Measurements from ENCODE around the gene TMEM218. TPM values are rescaled to one million over a fixed set of nuclear protein-coding genes. Genes with fewer than 3 reads are reported as not detected.

The TMEM218 gene
- total and polyA plus RNA-seq, 2 donors, result 20.8 to 32.2 TPM

DNA sequence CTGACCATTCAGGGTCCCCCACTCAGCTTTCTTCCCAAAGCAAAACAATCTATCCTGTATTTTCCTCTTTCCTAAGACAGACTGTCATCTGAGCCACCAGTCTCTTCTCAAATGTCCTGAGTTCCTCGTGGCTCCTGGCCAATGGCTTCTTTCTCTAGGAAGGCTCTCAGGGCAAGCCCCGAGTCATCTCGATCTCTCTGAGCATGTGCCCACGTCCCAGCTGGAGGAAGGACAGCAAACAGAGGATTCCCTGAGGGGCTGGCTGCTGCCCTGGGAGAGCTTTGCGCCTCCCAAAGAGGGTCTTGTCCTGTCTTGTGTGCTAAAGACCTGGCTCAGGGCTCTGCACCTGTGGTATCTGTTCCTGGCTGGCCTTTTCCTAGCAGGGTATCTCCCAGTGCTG lies 40.0 kb downstream of the TMEM218 start:
- WGBS, result 84% methylated on average over 5 of the region's 5 CpGs
- no peak for DNase-seq (ENCODE audit: low read depth in 6 of 9, low spot score in 9 of 9)
- H3K4me3 ChIP-seq (ENCODE audit: low read length in 2 of 2), result no peak overlapping the region
- H3K9me3 ChIP-seq (ENCODE audit: control insufficient read depth in 2 of 2, insufficient read depth in 1 of 2, low read length in 1 of 2), result no peaks in the 10 kb centered on the region
- no peaks in the 10 kb centered on the region for H3K27me3 ChIP-seq (ENCODE audit: control insufficient read depth in 2 of 2, insufficient read depth in 1 of 2, low read length in 1 of 2)
- H3K27ac ChIP-seq (ENCODE audit: low read depth in 1 of 2, low read length in 1 of 2), result no peak overlapping the region
- no peaks in the 10 kb centered on the region for H3K36me3 ChIP-seq (ENCODE audit: control insufficient read depth in 2 of 2, insufficient read depth in 2 of 2, low read length in 1 of 2)
- peaks cover 0 to 9% of the 10 kb centered on the region in 2 donors for H3K4me1 ChIP-seq (ENCODE audit: control insufficient read depth in 2 of 2, insufficient read depth in 2 of 2, low read length in 2 of 2)

DNA sequence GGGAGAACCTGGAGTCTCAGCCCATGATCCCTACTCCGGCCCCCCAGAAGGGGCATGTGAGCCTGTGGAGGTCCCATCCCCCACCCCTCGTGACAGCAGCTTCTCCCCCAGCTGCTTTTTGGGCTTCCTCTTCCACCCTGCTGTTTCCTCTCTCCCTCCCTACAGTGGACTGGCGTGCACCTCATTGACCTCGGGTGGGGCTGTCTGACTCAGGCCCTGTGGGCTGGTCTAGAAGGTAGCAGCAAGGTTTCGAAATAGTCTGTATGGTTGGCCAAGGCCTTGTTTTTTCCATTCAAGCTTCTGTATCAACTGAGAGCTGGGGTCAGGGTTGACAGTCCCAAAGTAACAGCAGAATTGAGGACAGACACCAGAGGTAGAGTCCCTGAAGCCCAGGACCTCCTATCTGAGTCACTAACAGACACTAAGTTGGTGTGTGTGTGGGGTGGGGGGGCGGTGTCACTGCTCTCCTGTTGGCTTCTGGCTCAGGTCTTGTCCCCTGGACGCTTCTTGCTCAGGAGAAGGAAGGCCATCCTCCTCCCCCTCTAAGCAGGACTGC lies 40.6 kb downstream of the TMEM218 start:
- H3K9me3 ChIP-seq (ENCODE audit: control insufficient read depth in 2 of 2, insufficient read depth in 1 of 2, low read length in 1 of 2), result no peaks in the 10 kb centered on the region
- no peaks in the 10 kb centered on the region for H3K36me3 ChIP-seq (ENCODE audit: control insufficient read depth in 2 of 2, insufficient read depth in 2 of 2, low read length in 1 of 2)
- H3K4me1 ChIP-seq (ENCODE audit: control insufficient read depth in 2 of 2, insufficient read depth in 2 of 2, low read length in 2 of 2), result peaks cover 0 to 9% of the 10 kb centered on the region in 2 donors
- H3K4me3 ChIP-seq (ENCODE audit: low read length in 2 of 2), result no peak overlapping the region
- peak in 1 of 9 donors; percentile 15 for DNase-seq (ENCODE audit: low read depth in 6 of 9, low spot score in 9 of 9)
- WGBS, result 50% methylated on average over 7 of the region's 7 CpGs
- H3K27me3 ChIP-seq (ENCODE audit: control insufficient read depth in 2 of 2, insufficient read depth in 1 of 2, low read length in 1 of 2), result peaks cover 0 to 4% of the 10 kb centered on the region in 2 donors
- no peak overlapping the region for H3K27ac ChIP-seq (ENCODE audit: low read depth in 1 of 2, low read length in 1 of 2)

DNA sequence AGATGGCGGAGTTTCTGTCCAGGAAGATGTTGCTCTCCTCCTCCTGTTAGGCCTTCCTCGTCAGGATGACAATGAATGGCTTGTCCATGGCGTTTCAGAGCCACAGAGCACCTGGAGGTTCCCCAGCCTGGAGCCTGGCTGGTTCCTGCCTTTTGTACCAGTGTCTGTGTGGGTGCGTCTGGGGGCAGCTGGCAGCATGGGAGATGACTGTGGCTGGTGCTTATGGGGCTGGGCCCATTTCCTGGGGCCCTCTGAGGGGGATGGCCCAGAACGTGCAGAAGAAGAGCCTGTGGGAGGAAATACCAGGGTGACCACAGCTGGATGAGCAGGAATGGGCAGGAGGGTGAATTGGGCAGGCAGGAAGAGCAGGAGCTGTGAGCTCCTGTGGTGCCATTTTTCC lies 41.6 kb downstream of the TMEM218 start:
- no peaks in the 10 kb centered on the region for H3K9me3 ChIP-seq (ENCODE audit: control insufficient read depth in 2 of 2, insufficient read depth in 1 of 2, low read length in 1 of 2)
- H3K4me3 ChIP-seq (ENCODE audit: low read length in 2 of 2), result no peak overlapping the region
- H3K27me3 ChIP-seq (ENCODE audit: control insufficient read depth in 2 of 2, insufficient read depth in 1 of 2, low read length in 1 of 2), result peaks cover 0 to 7% of the 10 kb centered on the region in 2 donors
- WGBS, result 60% methylated on average over 5 of the region's 5 CpGs
- no peaks in the 10 kb centered on the region for H3K36me3 ChIP-seq (ENCODE audit: control insufficient read depth in 2 of 2, insufficient read depth in 2 of 2, low read length in 1 of 2)
- no peak overlapping the region for H3K27ac ChIP-seq (ENCODE audit: low read depth in 1 of 2, low read length in 1 of 2)
- no peak for DNase-seq (ENCODE audit: low read depth in 6 of 9, low spot score in 9 of 9)
- H3K4me1 ChIP-seq (ENCODE audit: control insufficient read depth in 2 of 2, insufficient read depth in 2 of 2, low read length in 2 of 2), result peaks cover 0 to 8% of the 10 kb centered on the region in 2 donors

DNA sequence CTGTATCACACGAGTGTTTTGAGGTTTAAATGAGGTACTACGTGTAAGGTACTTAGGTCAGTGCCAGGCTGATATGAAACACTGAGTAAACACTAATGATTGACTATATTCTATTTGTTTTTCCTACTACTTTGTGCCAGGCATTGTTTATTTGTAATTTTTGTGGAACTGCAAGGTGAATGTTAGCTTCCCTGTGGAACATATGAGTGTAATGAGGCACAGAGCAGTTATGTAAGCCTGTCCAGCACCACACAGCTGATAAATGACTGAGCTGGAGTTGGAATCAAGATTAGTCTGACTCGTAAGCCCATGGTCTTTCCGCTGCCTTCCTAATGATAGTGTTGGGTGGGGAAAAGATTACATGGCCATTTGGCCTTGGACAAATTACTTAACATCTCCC lies 42.4 kb downstream of the TMEM218 start:
- Histone ChIP-seq H3K27ac (ENCODE audit: low read depth in 1 of 2, low read length in 1 of 2) (no peak overlapping the region), H3K36me3 (ENCODE audit: control insufficient read depth in 2 of 2, insufficient read depth in 2 of 2, low read length in 1 of 2) (no peaks in the 10 kb centered on the region), H3K4me3 (ENCODE audit: low read length in 2 of 2) (no peak overlapping the region), H3K27me3 (ENCODE audit: control insufficient read depth in 2 of 2, insufficient read depth in 1 of 2, low read length in 1 of 2) (peaks cover 0 to 14% of the 10 kb centered on the region in 2 donors), H3K4me1 (ENCODE audit: control insufficient read depth in 2 of 2, insufficient read depth in 2 of 2, low read length in 2 of 2) (peaks cover 0 to 6% of the 10 kb centered on the region in 2 donors), H3K9me3 (ENCODE audit: control insufficient read depth in 2 of 2, insufficient read depth in 1 of 2, low read length in 1 of 2) (no peaks in the 10 kb centered on the region)
- DNase-seq (ENCODE audit: low read depth in 6 of 9, low spot score in 9 of 9), result no peak
- 96% methylated on average over 4 of the region's 4 CpGs for WGBS

DNA sequence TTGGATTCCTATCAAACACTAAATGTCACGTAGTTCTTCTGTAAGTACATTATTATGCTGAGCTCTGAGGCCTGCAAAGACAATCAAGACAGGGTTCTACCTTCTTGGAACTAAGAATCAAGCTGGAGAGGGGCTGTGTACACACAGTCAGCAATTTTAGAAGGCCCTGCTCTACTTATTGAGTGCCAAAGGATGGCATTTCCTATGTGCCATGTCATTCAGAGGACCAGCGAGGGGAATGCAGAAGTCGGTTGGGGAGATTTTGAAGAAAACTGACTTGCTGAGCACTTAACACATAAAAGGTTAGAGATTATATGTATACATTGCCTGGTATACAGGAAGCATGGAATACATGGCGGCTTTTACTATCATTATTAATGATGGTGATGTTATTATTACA lies 43.1 kb downstream of the TMEM218 start:
- WGBS, result 96% methylated on average over 4 of the region's 4 CpGs
- Histone ChIP-seq H3K9me3 (ENCODE audit: control insufficient read depth in 2 of 2, insufficient read depth in 1 of 2, low read length in 1 of 2) (no peaks in the 10 kb centered on the region), H3K4me3 (ENCODE audit: low read length in 2 of 2) (no peak overlapping the region), H3K36me3 (ENCODE audit: control insufficient read depth in 2 of 2, insufficient read depth in 2 of 2, low read length in 1 of 2) (no peaks in the 10 kb centered on the region), H3K4me1 (ENCODE audit: control insufficient read depth in 2 of 2, insufficient read depth in 2 of 2, low read length in 2 of 2) (peaks cover 2 to 9% of the 10 kb centered on the region in 2 donors), H3K27ac (ENCODE audit: low read depth in 1 of 2, low read length in 1 of 2) (no peak overlapping the region), H3K27me3 (ENCODE audit: control insufficient read depth in 2 of 2, insufficient read depth in 1 of 2, low read length in 1 of 2) (peaks cover 6 to 21% of the 10 kb centered on the region in 2 donors)
- DNase-seq (ENCODE audit: low read depth in 6 of 9, low spot score in 9 of 9), result no peak

DNA sequence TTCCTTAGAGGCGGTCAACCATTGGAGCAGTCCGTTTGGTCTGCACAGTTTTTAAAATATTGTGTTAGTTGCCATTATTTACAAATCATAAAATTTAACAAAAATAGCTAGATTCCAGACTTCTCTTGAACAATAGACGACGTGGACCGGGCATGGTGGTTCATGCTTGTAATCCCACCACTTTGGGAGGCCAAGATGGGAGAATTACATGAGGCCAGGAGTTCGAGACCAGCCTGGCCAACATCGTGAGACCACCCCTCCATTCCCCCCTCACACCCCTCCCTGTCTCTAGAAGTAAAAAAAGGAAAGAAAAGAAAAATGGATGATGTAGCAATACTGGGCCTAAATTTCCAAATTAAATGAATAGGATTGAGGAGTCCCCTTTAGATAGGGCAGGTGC lies 47.4 kb downstream of the TMEM218 start:
- WGBS, result 90% methylated on average over 7 of the region's 7 CpGs
- Histone ChIP-seq H3K9me3 (ENCODE audit: control insufficient read depth in 2 of 2, insufficient read depth in 1 of 2, low read length in 1 of 2) (peaks cover 0 to 4% of the 10 kb centered on the region in 2 donors), H3K27me3 (ENCODE audit: control insufficient read depth in 2 of 2, insufficient read depth in 1 of 2, low read length in 1 of 2) (peaks cover 18 to 47% of the 10 kb centered on the region in 2 donors), H3K4me3 (ENCODE audit: low read length in 2 of 2) (no peak overlapping the region), H3K4me1 (ENCODE audit: control insufficient read depth in 2 of 2, insufficient read depth in 2 of 2, low read length in 2 of 2) (peaks cover 3 to 4% of the 10 kb centered on the region in 2 donors), H3K27ac (ENCODE audit: low read depth in 1 of 2, low read length in 1 of 2) (no peak overlapping the region), H3K36me3 (ENCODE audit: control insufficient read depth in 2 of 2, insufficient read depth in 2 of 2, low read length in 1 of 2) (no peaks in the 10 kb centered on the region)
- DNase-seq (ENCODE audit: low read depth in 6 of 9, low spot score in 9 of 9), result no peak

DNA sequence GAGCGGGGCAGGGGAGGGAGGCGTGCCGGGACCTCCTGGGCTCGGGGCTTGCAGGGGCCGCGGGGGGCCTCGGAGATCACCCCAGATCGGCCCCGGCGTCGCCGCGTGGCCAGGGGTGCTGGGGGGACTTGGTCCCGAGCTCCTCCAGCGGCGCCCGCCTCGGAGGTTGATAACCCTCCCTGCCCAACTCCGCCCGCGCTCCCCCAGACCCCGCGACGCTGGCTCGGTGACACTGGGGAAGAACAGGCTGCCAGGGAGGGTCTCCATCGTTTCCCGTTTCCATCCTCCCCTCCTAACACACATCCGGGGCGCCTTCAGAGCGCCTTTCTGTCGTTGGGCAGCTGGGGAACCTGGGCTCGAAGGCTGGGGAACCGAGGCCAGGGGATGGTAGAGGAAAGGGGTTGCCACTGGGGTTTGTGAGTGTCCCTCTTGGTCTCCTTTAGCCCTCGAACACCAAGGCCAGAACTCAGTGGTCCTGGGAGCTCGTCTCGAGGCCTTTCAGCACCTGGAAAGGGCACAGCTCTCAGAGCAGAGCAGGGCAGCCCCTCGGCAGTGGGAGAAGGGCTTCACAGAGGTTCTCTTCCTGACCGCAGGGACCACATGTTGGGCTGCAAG lies 47.9 kb downstream of the TMEM218 start:
- DNase-seq (ENCODE audit: low read depth in 6 of 9, low spot score in 9 of 9), result no peak
- Histone ChIP-seq H3K9me3 (ENCODE audit: control insufficient read depth in 2 of 2, insufficient read depth in 1 of 2, low read length in 1 of 2) (peaks cover 0 to 4% of the 10 kb centered on the region in 2 donors), H3K27me3 (ENCODE audit: control insufficient read depth in 2 of 2, insufficient read depth in 1 of 2, low read length in 1 of 2) (peaks cover 18 to 47% of the 10 kb centered on the region in 2 donors), H3K4me1 (ENCODE audit: control insufficient read depth in 2 of 2, insufficient read depth in 2 of 2, low read length in 2 of 2) (peaks cover 3 to 4% of the 10 kb centered on the region in 2 donors), H3K4me3 (ENCODE audit: low read length in 2 of 2) (peak overlapping the region; percentile 14 to 41), H3K27ac (ENCODE audit: low read depth in 1 of 2, low read length in 1 of 2) (peak overlapping the region in 1 of 2 donors; percentile 47), H3K36me3 (ENCODE audit: control insufficient read depth in 2 of 2, insufficient read depth in 2 of 2, low read length in 1 of 2) (no peaks in the 10 kb centered on the region)
- WGBS, result 11% methylated on average over 38 of the region's 38 CpGs

DNA sequence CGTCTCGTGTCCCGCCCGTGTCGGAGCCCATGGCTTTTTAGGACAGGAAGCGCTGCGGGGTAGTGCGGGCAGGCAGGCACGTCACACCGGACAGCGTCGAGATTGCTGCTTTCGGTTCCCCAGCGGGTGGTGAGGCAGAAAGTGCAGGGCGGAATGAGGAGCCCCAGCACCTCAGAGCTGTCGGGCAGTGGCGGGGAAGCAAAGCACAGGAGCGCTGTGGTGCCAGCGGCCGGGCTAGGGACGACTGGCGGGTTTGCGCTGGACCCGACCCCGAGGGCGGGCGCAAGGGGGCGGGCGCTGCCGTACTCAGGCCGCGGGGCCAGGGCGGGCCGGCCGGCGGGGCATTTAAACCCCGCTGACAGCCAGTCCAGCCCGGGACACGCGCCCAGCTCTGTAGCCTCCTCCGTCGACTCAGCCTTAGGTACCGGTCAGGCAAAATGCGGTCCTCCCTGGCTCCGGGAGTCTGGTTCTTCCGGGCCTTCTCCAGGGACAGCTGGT lies 48.4 kb downstream of the TMEM218 start, which contains the start of gene SLC37A2:
SLC37A2 (plus strand) TSS at position 375 of the 498 bp plus-strand sequence; CDS start at position 438, 63 bp downstream.
- H3K27ac ChIP-seq (ENCODE audit: low read depth in 1 of 2, low read length in 1 of 2), result peak within 1 kb of the TSS in 1 of 2 donors; percentile 47
- H3K9me3 ChIP-seq (ENCODE audit: control insufficient read depth in 2 of 2, insufficient read depth in 1 of 2, low read length in 1 of 2), result peaks cover 0 to 4% of the 10 kb centered on the region in 2 donors
- peak in 2 of 9 donors; percentile 18 to 31 for DNase-seq (ENCODE audit: low read depth in 6 of 9, low spot score in 9 of 9)
- peak within 1 kb of the TSS; percentile 14 to 41 for H3K4me3 ChIP-seq (ENCODE audit: low read length in 2 of 2)
- WGBS, result 1% methylated on average over 46 of the region's 46 CpGs
- peaks cover 18 to 47% of the 10 kb centered on the region in 2 donors for H3K27me3 ChIP-seq (ENCODE audit: control insufficient read depth in 2 of 2, insufficient read depth in 1 of 2, low read length in 1 of 2)
- H3K36me3 ChIP-seq (ENCODE audit: control insufficient read depth in 2 of 2, insufficient read depth in 2 of 2, low read length in 1 of 2), result no peaks in the 10 kb centered on the region
- peaks cover 3 to 4% of the 10 kb centered on the region in 2 donors for H3K4me1 ChIP-seq (ENCODE audit: control insufficient read depth in 2 of 2, insufficient read depth in 2 of 2, low read length in 2 of 2)

DNA sequence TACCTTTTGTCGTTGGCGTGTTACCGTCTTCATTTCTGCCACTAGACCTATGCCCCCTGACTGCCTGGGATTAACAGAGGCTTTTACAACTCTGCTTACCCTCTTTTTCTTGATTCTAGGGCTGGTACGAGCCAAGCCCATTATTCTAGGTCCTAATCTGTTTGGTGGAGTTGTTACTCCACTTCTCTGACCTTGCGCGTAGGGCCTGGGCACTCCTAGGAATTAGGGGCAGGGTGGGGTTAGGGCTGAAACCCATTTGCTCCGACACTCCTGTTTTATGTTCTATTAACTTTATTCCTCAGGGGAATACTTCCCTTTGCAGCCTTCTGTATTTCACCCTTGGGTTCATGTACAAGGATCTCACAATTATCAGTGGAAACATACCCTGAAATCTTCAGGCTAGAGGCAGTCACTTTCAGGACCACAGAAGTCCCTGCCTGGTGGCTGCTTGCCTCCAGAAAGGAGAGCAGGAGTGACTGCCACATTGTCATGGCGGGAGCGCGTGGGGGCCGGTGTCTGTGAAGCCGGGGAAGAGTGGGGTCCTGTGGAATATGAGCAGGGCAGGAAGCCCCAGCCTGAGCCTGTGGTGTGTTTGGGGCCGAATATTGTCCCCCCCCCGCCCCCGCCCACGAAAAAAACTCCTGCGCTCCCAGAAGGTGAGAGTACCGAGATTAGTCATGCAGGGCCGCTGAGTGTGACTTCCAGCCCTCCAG lies 49.1 kb downstream of the TMEM218 start:
- H3K27ac ChIP-seq (ENCODE audit: low read depth in 1 of 2, low read length in 1 of 2), result no peak overlapping the region
- H3K4me1 ChIP-seq (ENCODE audit: control insufficient read depth in 2 of 2, insufficient read depth in 2 of 2, low read length in 2 of 2), result peaks cover 3 to 4% of the 10 kb centered on the region in 2 donors
- H3K27me3 ChIP-seq (ENCODE audit: control insufficient read depth in 2 of 2, insufficient read depth in 1 of 2, low read length in 1 of 2), result peaks cover 18 to 47% of the 10 kb centered on the region in 2 donors
- H3K4me3 ChIP-seq (ENCODE audit: low read length in 2 of 2), result peak overlapping the region in 1 of 2 donors; percentile 41
- H3K9me3 ChIP-seq (ENCODE audit: control insufficient read depth in 2 of 2, insufficient read depth in 1 of 2, low read length in 1 of 2), result peaks cover 0 to 4% of the 10 kb centered on the region in 2 donors
- no peaks in the 10 kb centered on the region for H3K36me3 ChIP-seq (ENCODE audit: control insufficient read depth in 2 of 2, insufficient read depth in 2 of 2, low read length in 1 of 2)
- DNase-seq (ENCODE audit: low read depth in 6 of 9, low spot score in 9 of 9), result no peak
- WGBS, result 48% methylated on average over 19 of the region's 19 CpGs
